HL-60 (cell line): Measurements from ENCODE around the gene SLC25A18.

Experiments
- CTCF ChIP-seq: IDR thresholded peaks from one replicate; pipeline ENCODE4 v1.5.1; 2011; ENCODE audit warnings: low read length, control low read depth, inconsistent platforms; ENCODE audit not compliant: insufficient read depth
- GABPA ChIP-seq: IDR thresholded peaks from 2 replicates; pipeline ENCODE4 v1.6.1; 2012; ENCODE audit warnings: low read depth
- POLR2AphosphoS5 ChIP-seq: IDR thresholded peaks from 2 replicates; pipeline ENCODE4 v1.6.1; 2012; ENCODE audit warnings: low read depth
- REST ChIP-seq: IDR thresholded peaks from 2 replicates; pipeline ENCODE4 v1.6.1; 2012; ENCODE audit warnings: low read depth; ENCODE audit not compliant: insufficient replicate concordance

- TF ChIP-seq CTCF (no peak), REST (no peak), POLR2AphosphoS5 (no peak), GABPA (no peak)
These were observed 26.1 kb upstream of the SLC25A18 start for GRCh38 chr22:17537155-17537554.
